K562 (cell line): ENCODE data around the gene GARNL3. TPM values are rescaled to one million over a fixed set of nuclear protein-coding genes. Genes with fewer than 3 reads are reported as not detected.

Source experiments
- ATAC-seq: fragments of 200-7000 bp; cut with Tn5 transposase; 3 replicates; pipeline ENCODE4 v1.9.1; 2020; ENCODE audit warnings: moderate library complexity
- BruUV-seq: library from RNA; stranded (reverse); fragments of 400-500 nt; replicated peaks from 2 replicates; lab custom pipeline; 2021; lab: Mats Ljungman, UMichigan
- CTCF ChIA-PET: fragments of 300-600 bp; formaldehyde crosslinking; extraction: SDS; loops from one replicate; lab custom pipeline; 2021; ENCODE audit warnings: low intra/inter-chr PET ratio; lab: Yijun Ruan, JAX
- POLR2A ChIA-PET: fragments of 300-600, 350-650 bp; sonication (Branson Sonifier 250); formaldehyde crosslinking; extraction: SDS; loops from one replicate; lab custom pipeline; 2021; ENCODE audit warnings: antibody characterized with exemption, inconsistent platforms; lab: Yijun Ruan, JAX
- DNase-seq, 4 experiments: peaks; one replicate each; pipeline versions ENCODE4 v3.0.0 to v3.0.0-alpha.2; 2011 to 2018; ENCODE audit warnings: low spot score in 3 of 4, mixed read lengths in 3 of 4; ENCODE audit errors: extremely low read depth in 1 of 4
- FAIRE-seq: peaks from 2 replicates; lab custom pipeline; 2011; peaks lifted over from hg19 to GRCh38; lab: Jason Lieb, UNC
- H2AFZ ChIP-seq: 2 replicates; pipeline ENCODE4 v1.6.0; 2011; ENCODE audit warnings: low read depth, low read length, control low read depth, inconsistent platforms
- H3K27ac ChIP-seq: fragments of 200-600 bp; 3 replicates; pipeline ENCODE4 v1.8.0; 2011; ENCODE audit warnings: low read depth, mild to moderate bottlenecking, control low read depth, inconsistent platforms, low read length, moderate library complexity, mixed read lengths; ENCODE audit errors: extremely low read depth
- H3K27me3 ChIP-seq, 2 experiments: fragments of 300-600 bp in 1 of 2; 2 replicates in 1 of 2; 3 replicates in 1 of 2; pipeline versions ENCODE4 v1.6.0 to v1.8.0; 2011; ENCODE audit warnings: inconsistent platforms in 2 of 2, low read length in 2 of 2, mild to moderate bottlenecking in 1 of 2, mixed read lengths in 1 of 2, moderate library complexity in 1 of 2; ENCODE audit not compliant: control insufficient read depth in 2 of 2, insufficient read depth in 2 of 2
- H3K36me3 ChIP-seq: fragments of 300-600 bp; 3 replicates; pipeline ENCODE4 v1.8.0; 2011; ENCODE audit warnings: mild to moderate bottlenecking, low read length, inconsistent platforms; ENCODE audit not compliant: control insufficient read depth, insufficient read depth
- H3K4me1 ChIP-seq, 2 experiments: fragments of 200-600 bp in 1 of 2; replicated peaks in 1 of 2; 2 replicates in 1 of 2; 3 replicates in 1 of 2; pipeline versions ENCODE4 v1.5.1 to v1.8.0; 2011; ENCODE audit warnings: inconsistent platforms in 2 of 2, low read length in 2 of 2, mild to moderate bottlenecking in 1 of 2, mixed read lengths in 1 of 2, moderate library complexity in 1 of 2; ENCODE audit not compliant: control insufficient read depth in 2 of 2, insufficient read depth in 2 of 2
- H3K4me2 ChIP-seq: 2 replicates; pipeline ENCODE4 v1.6.1; 2011; ENCODE audit warnings: low read length, control low read depth, inconsistent platforms, mixed read lengths; ENCODE audit not compliant: insufficient read depth
- H3K4me3 ChIP-seq: fragments of 200-600 bp; sonication (generic), shearing (Covaris generic); 2 replicates; pipeline ENCODE4 v1.5.1; 2016; ENCODE audit warnings: control low read depth, inconsistent platforms
- H3K79me2 ChIP-seq: fragments of 200-600 bp; 3 replicates; pipeline ENCODE4 v1.8.0; 2011; ENCODE audit warnings: low read length, inconsistent platforms; ENCODE audit not compliant: control insufficient read depth, insufficient read depth
- H3K9ac ChIP-seq, 2 experiments: 2 replicates each; pipeline versions ENCODE4 v1.6.0 to v1.6.1; 2011; ENCODE audit warnings: low read depth in 2 of 2, low read length in 2 of 2, control low read depth in 1 of 2, inconsistent platforms in 1 of 2, mild to moderate bottlenecking in 1 of 2, mixed read lengths in 1 of 2; ENCODE audit not compliant: insufficient read depth in 1 of 2
- H3K9me1 ChIP-seq: one replicate; pipeline ENCODE4 v1.6.0; 2011; ENCODE audit warnings: inconsistent platforms, mild to moderate bottlenecking, low read length, moderate library complexity; ENCODE audit not compliant: control insufficient read depth, insufficient read depth
- H3K9me3 ChIP-seq: replicated peaks from 2 replicates; pipeline ENCODE4 v1.5.1; 2011; ENCODE audit warnings: low read depth, low read length, inconsistent platforms; ENCODE audit not compliant: control insufficient read depth, insufficient read depth
- H4K20me1 ChIP-seq: replicated peaks from 2 replicates; pipeline ENCODE4 v1.6.1; 2011; ENCODE audit warnings: low read length, inconsistent platforms, mixed read lengths; ENCODE audit not compliant: control insufficient read depth, insufficient read depth
- FOXP1 ChIP-seq: sonication (generic); formaldehyde crosslinking; IDR thresholded peaks from 2 replicates; pipeline ENCODE4 v1.8.0; 2022; ENCODE audit warnings: mild to moderate bottlenecking, missing genetic modification reagents
- NR2F6 ChIP-seq: fragments of 450-650 bp; formaldehyde crosslinking; IDR thresholded peaks from 2 replicates; pipeline ENCODE4 v1.4.0; 2020; ENCODE audit warnings: mild to moderate bottlenecking
- PHB ChIP-seq: fragments of 250-450 bp; sonication (Bioruptor Pico); IDR thresholded peaks from 2 replicates; pipeline ENCODE4 v1.5.0; 2021
- RUNX1 ChIP-seq: sonication (generic); IDR thresholded peaks from 2 replicates; pipeline ENCODE4 v1.6.1; 2016; ENCODE audit warnings: antibody characterized with exemption, low read depth
- SPI1 ChIP-seq: IDR thresholded peaks from 2 replicates; pipeline ENCODE4 v1.6.1; 2011; ENCODE audit warnings: low read depth, low read length, control low read depth, borderline replicate concordance
- TAF1 ChIP-seq: IDR thresholded peaks from 2 replicates; pipeline ENCODE4 v1.6.1; 2011; ENCODE audit warnings: mild to moderate bottlenecking, low read length, moderate library complexity; ENCODE audit not compliant: insufficient read depth, control insufficient read depth, severe bottlenecking; ENCODE audit errors: extremely low read depth
- ZNF12 ChIP-seq: sonication (generic); formaldehyde crosslinking; IDR thresholded peaks from 2 replicates; pipeline ENCODE4 v1.4.0; 2020; ENCODE audit warnings: mild to moderate bottlenecking, missing genetic modification reagents
- ZNF217 ChIP-seq: sonication (generic); formaldehyde crosslinking; IDR thresholded peaks from 2 replicates; pipeline ENCODE4 v1.8.0; 2022; ENCODE audit warnings: mild to moderate bottlenecking, missing genetic modification reagents
- ZNF561 ChIP-seq: fragments of 450-650 bp; formaldehyde crosslinking; conservative IDR thresholded peaks from 2 replicates; pipeline ENCODE4 v1.4.0; 2020; ENCODE audit warnings: mild to moderate bottlenecking, moderate library complexity
- WGBS: fragments of 100-300 bp; shearing (Covaris generic); methylation state at CpG from one replicate; pipeline ENCODE4 v1.1.6; 2016; ENCODE audit warnings: low coverage, mixed read lengths; ENCODE audit not compliant: insufficient coverage; ENCODE audit errors: missing lambda C conversion rate; 5-methylcytosine and 5-hydroxymethylcytosine counted together
- in situ Hi-C: fragments of 300-500 bp; cut with MboI; formaldehyde crosslinking; loops from 4 replicates; pipeline ENCODE4 v1.15.0; 2018; ENCODE audit warnings: inconsistent platforms, mixed read lengths
- intact Hi-C: fragments of 100-400 bp; cut with micrococcal nuclease; formaldehyde crosslinking; loops from 2 replicates; pipeline ENCODE4 v1.14.2; 2022
- polyA plus RNA-seq, 8 experiments: library from polyadenylated mRNA; depleted of rRNA in 4 of 8; stranded (reverse) in 5 of 8; unstranded in 3 of 8; fragments of >200 nt; fragmentation: Nextera tagmentation in 2 of 8; fragmentation: Illumina TruSeq in 1 of 8; extraction: Ambion mirVana in 2 of 8; extraction: Trizol in 1 of 8; gene quantifications; 2 replicates each; pipeline versions ENCODE4 v1.2.1 to v1.2.3, GENCODE V29; 2011 to 2014; ENCODE audit warnings: inconsistent platforms in 1 of 8, missing spikeins in 1 of 8
- total RNA-seq, 7 experiments: library from RNA; depleted of rRNA in 6 of 7; stranded (reverse); fragments of >200 nt in 6 of 7; fragmentation: Illumina TruSeq in 2 of 7; extraction: Trizol in 2 of 7; gene quantifications; 2 replicates each; pipeline versions ENCODE4 v1.2.1 to v1.2.3, GENCODE V29; 2011 to 2021; ENCODE audit warnings: low replicate concordance in 1 of 7

GARNL3 gene
- total and polyA plus RNA-seq, 9 of the 15 experiments (the other 6 are each of a cell fraction or from before 2014, with no cell fraction given), result 0.35 to 2.7 (median 1.6) TPM

DNA sequence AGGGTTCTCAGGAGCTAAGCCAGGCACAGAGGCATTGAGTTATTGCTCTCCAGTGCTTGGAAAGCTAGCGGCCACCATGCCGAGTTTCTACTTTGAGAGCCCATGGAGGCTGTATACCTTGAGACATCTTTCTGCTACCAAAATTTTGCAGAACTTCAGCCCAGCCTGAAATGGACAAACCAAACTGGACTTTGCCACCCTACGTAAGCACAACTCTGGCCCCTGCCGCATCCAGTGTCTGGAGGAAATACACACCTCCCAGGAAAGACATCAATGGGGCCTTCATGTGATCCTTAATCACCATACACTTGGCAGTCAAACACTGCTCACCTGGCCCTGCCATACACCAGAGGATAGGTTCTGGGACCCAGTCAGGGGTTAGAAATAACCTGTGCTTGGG is 27.8 kb downstream of the GARNL3 start:
- H3K9me1 ChIP-seq, result no peaks in the 10 kb centered on the region
- FAIRE-seq, result no peak
- H4K20me1 ChIP-seq, result no peaks in the 10 kb centered on the region
- POLR2A ChIA-PET, result no interaction called here
- H3K9ac ChIP-seq, result no peak overlapping the region
- intact Hi-C loops (no loop called here), in situ Hi-C loops (no loop called here)
- DNase-seq, result no peak
- CTCF ChIA-PET, result no interaction called here
- no peak overlapping the region for H3K4me3 ChIP-seq
- H3K27me3 ChIP-seq, result peaks cover 3 to 24% of the 10 kb centered on the region in 2 experiments; a peak in 4 of 5 replicates
- no peaks in the 10 kb centered on the region for H3K9me3 ChIP-seq
- no TSS peak for BruUV-seq
- H3K36me3 ChIP-seq, result no peaks in the 10 kb centered on the region
- no peak overlapping the region for H3K27ac ChIP-seq
- no peak for TF ChIP-seq TAF1
- TF ChIP-seq ZNF217 (CRISPR knock-in tag), result no peak
- no peak for TF ChIP-seq ZNF12 (CRISPR knock-in tag)
- no peak for TF ChIP-seq NR2F6
- no peak for TF ChIP-seq RUNX1
- no peak for TF ChIP-seq ZNF561 (CRISPR knock-in tag)
- no peak for TF ChIP-seq PHB (CRISPR knock-in tag)
- TF ChIP-seq FOXP1 (CRISPR knock-in tag), result no peak
- no peak for TF ChIP-seq SPI1
- no peaks in the 10 kb centered on the region for H3K79me2 ChIP-seq
- ATAC-seq, result no peak
- H3K4me1 ChIP-seq, result no peaks in the 10 kb centered on the region; a peak in 1 of 5 replicates
- H2AFZ ChIP-seq, result no peak overlapping the region
- H3K4me2 ChIP-seq, result no peak overlapping the region
- WGBS, result 24% methylated on average over 4 of the region's 4 CpGs
